Germinal center (tissue), 1 donor: ENCODE data around the gene C11orf52.

Experiments used
- DNase-seq: peaks from one replicate; pipeline ENCODE4 v3.0.0; 2012; ENCODE audit warnings: mixed read lengths, low spot score

C11orf52 gene

DNA sequence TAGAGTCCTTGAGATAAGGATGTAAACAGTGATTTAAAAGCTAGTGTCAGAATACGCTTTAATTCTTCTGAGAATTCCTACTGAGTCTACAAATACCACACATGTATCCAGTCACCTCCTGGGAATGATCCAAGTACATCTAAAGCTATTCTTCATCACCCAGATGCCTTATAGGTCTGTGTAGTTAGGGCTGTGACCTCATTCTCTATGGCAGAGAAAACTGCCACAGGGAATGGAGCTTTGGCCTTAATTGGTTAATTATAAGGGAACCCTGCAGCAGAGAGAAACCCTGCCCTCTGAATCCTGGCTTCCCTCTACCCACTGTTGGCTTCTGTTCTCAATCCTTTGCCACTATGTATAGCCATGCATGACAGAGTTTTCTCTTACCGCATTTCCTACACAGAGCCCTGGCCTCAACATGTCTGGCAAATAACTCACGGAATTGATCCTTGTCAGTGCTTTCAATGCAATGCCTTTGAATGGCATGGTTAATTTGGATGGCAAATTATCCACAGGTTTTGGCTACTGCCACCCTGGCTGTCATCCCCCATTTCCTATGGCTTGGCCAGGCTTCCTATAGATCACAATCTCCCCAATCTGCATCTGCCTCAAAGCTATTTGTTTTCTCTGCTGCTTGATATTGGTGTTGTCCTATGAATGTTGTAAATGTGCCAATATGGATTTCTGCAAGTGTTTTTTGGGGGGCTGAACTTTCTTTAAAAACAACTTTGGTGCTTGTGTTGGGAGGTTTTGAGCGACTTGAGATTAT lies 21.3 kb downstream of the C11orf52 start:
- no peak for DNase-seq

DNA sequence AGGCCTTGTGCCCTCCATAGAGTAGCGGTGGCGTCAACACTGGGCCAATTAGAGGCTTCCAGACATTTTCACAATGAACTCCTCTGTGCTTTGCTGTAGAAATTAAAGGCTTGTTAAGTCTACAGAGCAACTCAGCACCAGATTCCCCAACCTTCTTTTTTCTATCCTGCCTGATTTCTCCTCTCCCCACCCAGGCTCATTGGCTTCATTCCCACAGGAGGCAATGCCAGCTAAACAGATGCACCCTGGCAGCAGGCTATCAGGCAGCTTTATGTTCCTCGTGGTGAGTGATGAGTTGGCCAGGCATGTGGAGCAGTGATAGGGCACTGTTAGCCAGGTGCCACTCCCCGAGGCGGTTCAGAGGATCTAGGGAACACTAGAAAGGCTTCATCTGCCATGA lies 23.2 kb downstream of the C11orf52 start:
- no peak for DNase-seq

DNA sequence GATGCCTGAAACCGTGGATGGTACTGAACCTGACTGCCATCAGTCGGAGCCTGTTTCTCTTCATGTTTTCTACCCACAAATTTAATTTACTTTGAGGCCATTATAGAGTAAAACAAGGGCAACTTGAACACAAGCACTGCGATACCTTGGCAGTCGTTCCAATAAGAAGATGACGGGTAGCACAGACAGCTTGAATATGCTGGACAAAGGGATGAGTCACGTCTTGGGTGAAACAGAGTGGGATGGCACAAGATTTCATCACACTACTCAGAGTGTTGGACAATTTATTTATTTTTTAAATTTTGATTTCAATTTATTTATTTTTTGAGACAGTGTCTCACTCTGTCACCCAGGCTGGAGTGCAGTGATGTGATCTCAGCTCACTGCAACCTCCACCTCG lies 24.1 kb downstream of the C11orf52 start:
- DNase-seq, result no peak

DNA sequence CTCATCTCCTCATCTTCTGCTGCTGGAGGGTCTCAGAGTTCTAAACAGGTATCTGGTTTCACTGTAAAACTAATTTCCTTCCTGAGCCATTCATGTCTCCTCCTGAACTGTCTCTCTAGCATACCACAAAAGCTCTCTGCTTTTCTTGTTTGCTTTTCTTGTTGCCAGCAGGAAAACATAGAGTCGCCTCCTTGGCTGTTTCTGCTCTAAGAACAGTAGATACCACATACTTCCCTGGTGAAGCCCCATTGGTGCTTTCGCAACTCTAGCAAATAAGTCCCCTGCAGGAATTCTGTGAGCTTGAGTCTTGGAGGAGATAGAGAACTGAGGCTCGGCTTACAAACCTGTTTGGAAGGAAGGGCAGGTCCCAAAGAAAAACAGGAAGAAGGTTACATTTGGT lies 25.4 kb downstream of the C11orf52 start:
- no peak for DNase-seq

DNA sequence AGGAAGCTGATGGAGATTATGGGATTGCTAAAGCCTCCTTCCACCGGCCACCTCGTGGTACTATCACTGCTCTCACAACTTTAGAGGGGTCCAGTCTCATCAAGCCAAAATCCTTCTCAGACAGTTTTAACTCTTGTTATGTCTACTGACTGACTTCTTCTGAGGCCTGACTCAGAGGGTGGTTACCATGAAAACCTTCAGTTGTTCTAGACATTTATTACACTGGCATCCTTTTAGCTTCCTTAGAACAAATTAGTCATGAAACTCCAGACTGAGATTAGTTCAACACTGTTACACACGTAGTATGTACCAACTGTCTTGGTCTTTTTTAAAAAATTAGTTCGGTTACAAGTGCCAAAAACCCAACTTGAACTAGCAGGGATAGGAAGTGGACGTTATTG lies 25.9 kb downstream of the C11orf52 start:
- DNase-seq, result no peak

DNA sequence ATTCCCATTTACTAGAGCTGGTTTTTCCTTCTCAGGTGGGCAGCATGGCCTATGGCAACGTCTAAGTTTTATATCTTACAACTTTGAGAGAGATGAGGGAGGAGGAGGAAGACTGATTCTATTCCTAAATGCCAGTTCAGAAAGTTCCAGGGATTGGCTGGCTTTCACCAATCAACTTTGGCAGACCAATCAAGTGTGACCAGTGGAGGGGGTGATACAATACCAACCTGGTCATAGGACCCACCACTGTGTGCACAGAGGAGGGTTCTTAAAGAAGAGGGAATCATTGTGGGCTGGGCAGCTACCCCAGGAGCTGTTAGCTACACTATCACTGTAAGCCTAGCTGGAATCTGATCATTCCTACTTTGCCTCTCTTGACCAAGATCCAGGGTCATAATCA lies 26.5 kb downstream of the C11orf52 start:
- DNase-seq, result no peak

DNA sequence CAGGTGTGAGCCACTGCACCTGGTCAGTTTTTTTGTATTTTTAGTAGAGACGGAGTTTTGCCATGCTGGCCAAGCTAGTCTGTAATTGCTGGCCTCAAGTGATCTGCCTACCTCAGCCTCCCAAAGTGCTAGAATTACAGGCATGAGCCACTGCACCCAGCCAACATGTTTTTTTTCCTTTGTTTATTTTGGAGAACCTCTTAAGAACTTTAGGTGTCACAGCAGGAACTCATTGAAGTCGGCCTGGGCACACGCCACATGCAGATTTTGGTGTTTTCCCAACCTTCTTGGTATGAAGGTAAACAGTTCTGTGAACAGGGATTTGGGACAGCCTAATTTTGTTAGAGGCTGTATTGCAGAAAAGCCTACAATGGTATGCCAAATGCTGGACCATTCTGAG lies 27.8 kb downstream of the C11orf52 start:
- DNase-seq, result no peak

DNA sequence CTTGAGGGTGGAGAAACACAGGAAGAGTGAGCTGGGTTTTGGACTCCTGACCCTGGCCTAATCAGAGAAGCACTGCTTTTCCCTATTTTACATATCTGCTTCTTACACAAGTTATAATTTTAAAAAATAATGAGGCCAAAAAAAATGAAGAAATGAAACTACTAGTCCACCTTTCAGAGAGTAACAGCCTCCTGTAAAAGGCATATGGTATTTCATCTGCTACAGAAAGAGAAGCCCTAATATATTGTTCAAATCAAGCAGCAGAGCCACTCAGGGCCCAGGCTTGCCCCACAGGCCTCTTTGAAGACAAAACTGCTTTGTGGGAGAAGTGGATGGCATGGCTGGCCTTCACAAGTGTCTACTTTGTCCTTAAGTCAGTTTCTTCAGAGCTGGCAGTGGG lies 28.4 kb downstream of the C11orf52 start:
- no peak for DNase-seq

DNA sequence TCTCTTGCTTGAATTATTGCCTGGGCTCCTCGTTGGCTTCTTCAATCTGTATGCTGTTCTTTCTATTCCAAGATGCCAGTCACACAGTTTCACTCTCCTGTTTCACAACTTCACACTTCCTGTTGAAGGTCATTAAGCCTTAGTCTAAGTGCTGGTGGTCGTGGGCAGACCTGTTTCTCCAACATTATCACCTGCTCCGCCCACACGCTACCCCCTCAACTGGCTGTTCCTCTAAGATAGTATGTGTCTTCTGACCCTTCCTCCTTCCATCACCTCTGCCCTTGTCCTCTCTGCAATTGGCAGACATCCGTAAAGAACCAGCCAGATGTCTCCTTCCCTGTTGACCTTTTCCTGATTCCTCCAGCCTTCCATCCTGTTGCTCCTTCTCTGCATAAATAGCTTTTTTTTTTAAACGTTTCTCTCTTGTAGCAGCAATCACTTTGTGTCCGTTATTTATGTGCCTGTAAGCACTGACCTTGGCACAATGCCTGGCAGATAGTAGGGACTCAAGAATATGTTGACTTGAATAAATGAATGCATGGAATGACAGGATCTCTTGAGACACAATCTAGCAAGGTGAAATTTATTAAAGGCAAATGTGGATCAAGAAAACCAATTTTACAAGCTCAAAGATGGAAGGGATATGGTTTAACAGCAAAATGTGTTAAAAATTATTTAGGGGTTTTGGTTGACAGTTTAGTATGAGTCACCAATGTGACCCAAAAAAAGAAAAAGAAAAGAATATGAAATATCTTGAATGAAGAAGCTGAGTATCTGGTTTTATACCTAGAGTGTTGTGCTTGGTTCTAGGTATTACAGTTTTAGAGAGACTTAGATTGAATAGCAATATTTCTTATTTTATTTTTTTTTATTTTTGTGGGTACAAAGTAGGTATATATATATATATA lies 31.1 kb downstream of the C11orf52 start:
- DNase-seq, result no peak

DNA sequence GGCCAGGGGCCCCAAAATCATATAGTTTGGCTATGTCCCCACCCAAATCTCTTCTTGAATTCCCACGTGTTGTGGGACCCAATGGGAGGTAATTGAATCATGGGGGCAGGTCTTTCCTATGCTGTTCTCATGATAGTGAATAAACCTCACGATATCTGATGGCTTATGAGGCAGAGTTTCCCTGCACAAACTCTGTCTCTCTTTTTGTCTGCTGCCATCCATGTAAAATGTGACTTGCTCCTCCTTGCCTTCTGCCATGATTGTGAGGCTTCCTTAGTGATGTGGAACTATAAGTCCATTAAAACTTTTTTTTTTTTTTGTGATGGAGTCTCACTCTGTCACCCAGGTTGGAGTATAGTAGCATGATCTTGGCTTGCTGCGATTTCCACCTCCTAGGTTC lies 32.9 kb downstream of the C11orf52 start:
- no peak for DNase-seq

DNA sequence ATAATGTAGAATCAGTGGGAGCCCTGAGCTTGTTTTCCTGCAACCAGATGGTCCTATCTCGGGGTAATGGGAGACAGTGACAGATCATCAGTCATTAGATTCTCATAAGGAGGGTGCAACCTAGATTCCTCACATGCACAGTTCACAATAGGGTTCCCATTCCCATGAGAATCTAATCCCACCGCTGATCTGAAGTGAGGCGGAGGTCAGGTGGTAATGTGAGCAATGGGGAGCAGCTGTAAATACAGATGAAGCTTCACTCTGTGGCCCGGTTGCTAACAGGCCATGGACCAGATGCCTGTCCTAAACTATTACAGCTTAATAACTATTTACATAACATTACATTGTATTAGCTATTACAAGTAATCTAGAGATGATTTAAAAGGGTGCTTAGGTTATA lies 35.4 kb downstream of the C11orf52 start:
- DNase-seq, result no peak

DNA sequence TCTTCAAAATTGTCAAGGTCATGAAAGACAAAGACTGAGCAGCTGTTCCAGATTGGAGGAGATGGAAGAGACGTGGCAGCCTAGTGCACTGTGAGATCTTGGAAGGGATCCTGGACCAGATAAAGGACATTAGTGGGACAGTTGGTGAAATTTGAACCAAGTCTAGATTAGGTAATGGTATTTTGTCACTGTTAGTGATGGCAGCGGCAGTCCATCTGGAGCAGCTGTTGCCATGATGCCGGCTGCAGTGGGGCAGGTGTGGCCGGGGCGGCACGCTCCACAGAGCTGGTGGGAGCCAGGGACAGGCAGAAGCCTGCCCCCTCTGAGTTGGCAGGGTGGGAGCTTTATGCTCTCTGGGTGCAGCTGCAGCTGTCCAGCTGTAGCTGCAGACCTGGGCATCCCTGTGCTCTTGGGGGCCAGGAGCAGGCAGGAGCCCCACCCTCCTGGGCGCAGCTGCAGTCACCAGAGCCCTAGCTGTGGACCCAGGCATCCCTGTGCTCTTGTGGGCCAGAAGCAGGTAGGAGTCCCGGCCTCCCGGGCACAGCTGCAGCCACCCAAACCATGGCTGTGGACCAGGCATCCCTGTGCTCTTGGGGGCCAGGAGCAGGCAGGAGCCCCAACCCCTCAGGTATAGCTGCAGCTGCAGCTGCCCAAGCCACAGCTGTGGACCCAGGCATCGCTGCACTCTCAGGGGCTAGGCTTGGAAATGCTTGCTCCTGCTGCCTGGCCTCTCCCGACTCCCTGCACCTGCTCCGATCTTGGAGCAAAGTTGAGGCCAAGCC lies 39.1 kb downstream of the C11orf52 start:
- DNase-seq, result no peak

DNA sequence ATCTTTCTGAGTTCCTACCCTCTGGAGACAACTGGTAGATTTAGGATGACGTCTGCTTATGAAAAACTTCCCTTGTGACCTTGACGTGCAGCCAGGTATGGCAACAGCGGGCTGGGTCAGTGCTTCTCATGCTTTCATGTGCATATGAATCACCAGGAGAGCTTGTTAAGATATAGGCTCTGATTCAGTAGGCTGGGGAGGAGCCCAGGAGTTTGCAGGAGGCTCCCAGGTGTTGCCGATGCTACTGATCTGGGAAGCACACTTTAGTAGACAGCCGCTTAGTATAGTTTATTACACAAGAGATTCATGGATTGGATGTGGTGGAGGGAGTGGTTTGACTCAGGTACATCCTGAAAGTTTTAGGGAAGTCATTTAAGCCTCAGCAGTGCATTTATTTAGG lies 42.2 kb downstream of the C11orf52 start:
- no peak for DNase-seq

DNA sequence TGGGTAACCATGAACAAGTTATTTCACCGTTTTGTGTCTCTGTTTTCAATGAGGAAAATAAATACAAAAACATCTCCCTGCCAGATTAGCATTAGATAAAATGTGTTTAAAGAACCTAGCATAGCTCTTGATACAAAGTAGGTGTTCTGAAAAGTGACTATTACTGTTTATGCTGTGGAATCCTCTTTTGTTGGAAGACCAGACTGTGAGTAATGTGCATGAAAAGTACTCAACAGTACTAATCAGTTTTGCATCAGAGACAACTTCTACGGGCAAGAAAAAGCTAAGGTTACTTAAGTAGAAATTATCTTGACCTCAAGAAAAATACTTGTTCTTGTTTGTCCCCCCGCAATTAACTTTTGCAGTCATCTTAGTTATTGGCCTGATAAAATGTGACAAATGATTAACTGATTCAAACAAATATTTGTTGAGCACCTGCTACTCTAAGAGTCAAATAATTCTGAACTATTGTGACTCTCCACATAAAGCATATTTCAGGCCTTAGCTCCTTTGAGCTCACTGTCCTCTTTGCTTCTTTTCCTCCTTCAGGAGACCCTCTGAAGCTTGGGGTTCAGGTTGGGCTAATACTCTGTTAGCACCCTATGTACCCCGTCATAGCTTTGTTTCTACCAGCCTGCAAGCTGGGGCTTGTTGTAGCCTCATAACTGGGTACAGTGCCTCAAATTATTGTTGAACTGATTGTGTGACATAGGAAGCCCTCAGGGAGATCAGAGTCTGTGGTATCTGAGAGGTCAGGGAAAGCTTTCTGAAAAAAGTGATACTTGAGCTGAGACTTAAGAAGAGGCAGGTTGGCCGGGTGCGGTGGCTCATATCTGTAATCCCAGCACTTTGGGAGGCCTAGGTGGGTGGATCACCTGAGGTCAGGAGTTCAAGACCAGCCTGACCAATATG lies 42.9 kb downstream of the C11orf52 start:
- no peak for DNase-seq

DNA sequence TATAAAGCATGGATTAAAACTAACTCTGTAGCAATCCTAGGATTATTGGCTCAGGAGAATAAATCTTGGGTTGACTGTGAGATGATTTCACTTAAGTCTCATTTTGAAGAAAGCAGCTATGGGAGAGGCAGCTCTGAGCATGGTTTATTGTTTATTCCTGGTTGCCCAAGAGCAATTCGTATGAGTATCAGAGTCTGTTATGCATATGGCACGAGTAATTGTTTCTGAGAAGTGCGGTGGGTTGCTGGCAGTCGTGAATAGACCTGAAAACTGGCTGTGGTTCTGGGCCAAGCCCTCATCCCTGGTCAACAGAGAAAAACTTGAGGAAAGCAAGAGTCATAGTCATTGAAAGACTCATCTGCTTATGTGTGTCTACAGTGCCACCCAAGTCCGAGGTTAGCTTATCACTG lies 45.2 kb downstream of the C11orf52 start:
- no peak for DNase-seq

DNA sequence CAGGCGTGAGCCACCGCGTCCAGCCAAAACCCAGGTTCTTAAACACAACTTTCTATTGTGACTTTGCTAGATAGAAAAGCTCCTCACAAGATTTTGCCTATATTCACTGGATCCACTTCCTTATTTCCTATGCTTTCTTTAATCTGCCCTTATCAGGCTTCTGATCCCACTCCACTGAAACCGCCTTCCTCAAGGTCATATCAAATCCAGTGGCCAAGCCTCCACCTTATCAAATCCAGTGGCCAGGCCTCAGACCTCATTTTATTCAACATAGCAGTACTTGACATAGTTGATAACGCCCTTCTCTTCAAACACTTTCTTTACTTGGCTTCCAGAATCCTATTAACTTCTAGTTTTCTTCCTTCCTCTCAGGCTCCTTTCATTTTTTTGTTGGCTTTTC lies 48.0 kb downstream of the C11orf52 start:
- no peak for DNase-seq

DNA sequence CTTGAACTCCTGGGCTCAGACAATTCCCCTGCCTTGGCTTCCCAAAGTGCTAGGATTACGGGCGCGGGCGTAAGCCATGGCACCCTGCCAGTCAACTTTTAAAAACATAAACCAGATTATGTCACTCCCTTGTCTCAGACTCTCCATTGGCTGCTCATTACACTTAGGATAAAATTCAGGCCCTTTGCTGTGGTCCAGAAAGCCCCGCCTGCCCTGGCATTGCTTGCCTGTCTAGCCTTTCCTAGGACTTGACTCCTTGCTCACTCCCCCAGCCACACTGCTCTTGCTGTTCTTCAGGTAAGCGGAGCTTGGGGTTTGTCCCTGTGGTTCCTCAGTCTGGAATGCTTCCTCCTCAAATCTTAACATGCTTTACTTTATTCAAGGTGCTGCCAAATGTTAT lies 48.9 kb downstream of the C11orf52 start:
- DNase-seq, result no peak

DNA sequence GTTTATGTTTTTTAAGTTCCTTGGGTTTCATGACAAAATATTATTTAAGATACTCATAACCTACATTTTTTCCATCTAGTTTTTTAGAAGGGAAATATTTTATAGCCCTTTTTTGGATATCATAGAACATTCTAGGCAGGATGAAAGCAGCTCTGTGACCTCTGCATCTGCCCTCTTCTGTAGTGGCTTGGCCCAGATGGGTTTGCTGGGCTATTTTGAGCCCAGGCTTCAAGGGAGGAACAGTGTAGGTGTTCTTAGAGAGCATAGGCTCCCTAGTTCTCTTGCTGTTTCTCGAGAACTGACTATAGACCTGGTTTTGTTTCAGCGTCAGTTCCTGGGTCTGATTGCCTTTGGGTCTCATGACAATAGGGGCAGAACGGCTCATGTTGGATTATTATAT lies 50.6 kb downstream of the C11orf52 start:
- no peak for DNase-seq

DNA sequence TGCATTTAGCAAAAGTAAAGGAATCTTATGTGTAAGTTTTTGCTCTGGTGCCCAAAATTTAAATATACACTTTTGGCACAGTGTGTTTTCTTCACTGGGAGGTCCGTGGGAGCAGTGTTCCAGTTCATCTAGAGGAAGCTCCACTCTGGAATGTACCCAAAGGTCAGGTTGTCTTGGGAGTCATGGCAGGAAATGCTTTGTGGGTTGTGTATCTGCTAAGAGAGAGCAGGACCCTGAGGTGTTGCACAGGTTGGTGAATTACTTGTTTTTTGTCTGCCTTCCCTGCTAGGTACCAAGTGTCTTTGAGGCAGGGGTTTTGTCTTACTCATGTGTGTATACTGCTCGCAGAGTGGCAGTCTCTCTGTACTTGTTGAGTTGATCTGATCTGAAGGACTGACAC lies 55.7 kb downstream of the C11orf52 start:
- no peak for DNase-seq

DNA sequence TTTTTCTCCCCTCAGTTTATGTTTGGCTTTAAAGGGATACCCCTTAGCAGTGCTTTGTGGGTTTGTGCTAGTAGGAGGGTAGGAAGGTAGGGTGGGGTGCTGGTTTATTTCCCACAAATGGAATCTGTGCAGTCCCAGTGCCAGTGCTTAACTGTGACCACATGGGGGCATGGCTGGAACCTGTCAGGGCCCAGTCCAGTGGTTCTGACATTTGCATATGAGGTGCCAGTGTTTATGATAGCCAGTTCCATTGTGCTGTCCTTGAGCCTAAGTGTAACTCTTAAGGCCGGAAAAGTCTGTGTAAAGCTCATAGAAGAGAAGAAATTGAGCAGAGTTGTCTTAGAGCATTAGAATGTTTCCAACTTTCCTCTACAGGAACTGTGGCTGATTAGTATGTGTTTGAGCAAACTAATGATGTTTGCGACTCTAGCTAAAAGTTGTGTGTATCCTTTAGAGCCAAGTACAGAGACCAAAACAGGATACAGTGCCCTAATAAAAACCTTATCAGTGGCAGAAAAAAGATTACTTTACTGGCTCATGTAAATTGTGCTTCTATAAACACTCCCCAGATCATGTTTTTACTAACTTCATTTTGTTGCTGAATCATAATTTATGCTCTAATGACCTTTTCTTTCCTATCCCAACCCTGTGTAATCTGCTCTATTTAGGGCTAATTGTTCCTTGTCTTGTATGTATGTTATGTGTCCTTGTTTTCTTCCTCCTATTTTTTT lies 56.5 kb downstream of the C11orf52 start:
- DNase-seq, result no peak
